ENCODE data around the gene TNS1. TPM values are rescaled to one million over a fixed set of nuclear protein-coding genes. Genes with fewer than 3 reads are reported as not detected.

Gene TNS1
- total RNA-seq, 1 experiment from 2014 or later: 3.4 TPM

DNA sequence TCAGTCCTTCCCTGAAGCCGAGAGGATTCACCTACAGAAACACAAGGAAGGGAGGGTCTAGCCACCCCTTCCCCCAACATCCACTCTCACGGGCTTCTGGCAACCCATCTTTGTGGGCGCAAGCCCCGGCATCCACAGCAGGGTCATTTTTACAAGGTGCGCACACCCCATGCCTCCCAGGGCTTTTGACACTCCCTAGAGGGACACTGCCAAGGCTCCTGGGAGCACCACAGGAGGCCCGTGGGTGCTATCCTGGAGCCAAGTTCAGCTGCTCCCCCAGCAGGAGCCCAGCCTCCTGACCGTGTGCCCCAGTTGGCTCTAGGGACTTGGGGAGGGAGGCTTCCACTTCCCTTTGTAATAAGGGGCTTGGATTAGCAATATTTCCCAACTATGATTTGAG, 251.6 kb downstream of the TNS1 start:
- Histone ChIP-seq H3K9ac (ENCODE audit: extremely low read depth, insufficient read length, low read length) (no peak overlapping the region), H3K9me3 (ENCODE audit: control insufficient read depth, low read depth, low read length) (no peaks in the 10 kb centered on the region), H3K27me3 (ENCODE audit: insufficient read depth, low read length) (no peaks in the 10 kb centered on the region), H4K20me1 (ENCODE audit: control insufficient read depth, insufficient read depth, insufficient read length) (no peaks in the 10 kb centered on the region), H3T11ph (ENCODE audit: low read length) (no peak overlapping the region), H3K56ac (ENCODE audit: insufficient read length, low read depth, low read length) (no peak overlapping the region), H3K23me2 (ENCODE audit: insufficient read length, low read depth, low read length, poor library complexity, severe bottlenecking) (no peaks in the 10 kb centered on the region), H3K79me1 (ENCODE audit: insufficient read depth, low read depth, low read length, poor library complexity, severe bottlenecking) (no peaks in the 10 kb centered on the region), H3K18ac (ENCODE audit: insufficient read length, low read depth, low read length) (no peak overlapping the region), H3K4me1 (ENCODE audit: insufficient read depth, low read length) (no peaks in the 10 kb centered on the region), H3K14ac (ENCODE audit: insufficient read depth, low read length) (no peak overlapping the region), H2BK20ac (ENCODE audit: low read depth, low read length, poor library complexity, severe bottlenecking) (no peak overlapping the region), H2BK15ac (ENCODE audit: low read depth, low read length) (no peak overlapping the region), H3K4me2 (ENCODE audit: insufficient read depth, insufficient read length, low read length) (no peak overlapping the region), H2AFZ (ENCODE audit: low read length) (no peak overlapping the region), H3K27ac (ENCODE audit: insufficient read length, low read depth, low read length) (no peak overlapping the region), H3K79me2 (ENCODE audit: insufficient read depth, low read length) (no peaks in the 10 kb centered on the region), H2BK120ac (ENCODE audit: low read depth, low read length, poor library complexity, severe bottlenecking) (no peak overlapping the region), H3K4ac (ENCODE audit: low read depth, low read length) (no peak overlapping the region), H2AK5ac (ENCODE audit: insufficient read length, low read length) (no peak overlapping the region), H4K91ac (ENCODE audit: insufficient read length, low read depth, low read length) (no peak overlapping the region), H2BK5ac (ENCODE audit: insufficient read length, low read length) (no peak overlapping the region), H3K23ac (ENCODE audit: insufficient read length, low read depth, low read length) (no peak overlapping the region), H4K5ac (ENCODE audit: insufficient read length, low read depth, low read length) (no peak overlapping the region), H4K8ac (replicated peaks; ENCODE audit: insufficient read length, low read depth, low read length) (no peak overlapping the region), H2BK12ac (ENCODE audit: insufficient read length, low read depth, low read length) (no peak overlapping the region)
- no CpG with 5 or more reads among the region's 7 CpGs for WGBS (ENCODE audit: extremely low coverage, insufficient read length, low lambda C conversion rate)
- TF ChIP-seq, protein P1, sequence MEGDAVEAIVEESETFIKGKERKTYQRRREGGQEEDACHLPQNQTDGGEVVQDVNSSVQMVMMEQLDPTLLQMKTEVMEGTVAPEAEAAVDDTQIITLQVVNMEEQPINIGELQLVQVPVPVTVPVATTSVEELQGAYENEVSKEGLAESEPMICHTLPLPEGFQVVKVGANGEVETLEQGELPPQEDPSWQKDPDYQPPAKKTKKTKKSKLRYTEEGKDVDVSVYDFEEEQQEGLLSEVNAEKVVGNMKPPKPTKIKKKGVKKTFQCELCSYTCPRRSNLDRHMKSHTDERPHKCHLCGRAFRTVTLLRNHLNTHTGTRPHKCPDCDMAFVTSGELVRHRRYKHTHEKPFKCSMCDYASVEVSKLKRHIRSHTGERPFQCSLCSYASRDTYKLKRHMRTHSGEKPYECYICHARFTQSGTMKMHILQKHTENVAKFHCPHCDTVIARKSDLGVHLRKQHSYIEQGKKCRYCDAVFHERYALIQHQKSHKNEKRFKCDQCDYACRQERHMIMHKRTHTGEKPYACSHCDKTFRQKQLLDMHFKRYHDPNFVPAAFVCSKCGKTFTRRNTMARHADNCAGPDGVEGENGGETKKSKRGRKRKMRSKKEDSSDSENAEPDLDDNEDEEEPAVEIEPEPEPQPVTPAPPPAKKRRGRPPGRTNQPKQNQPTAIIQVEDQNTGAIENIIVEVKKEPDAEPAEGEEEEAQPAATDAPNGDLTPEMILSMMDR (conservative IDR thresholded peaks at IDR 0.05): no peak
- no peak overlapping the region for H3K27ac Mint-ChIP-seq
- H3K36me3 Mint-ChIP-seq (ENCODE audit: insufficient read depth in 1 of 3, low read depth in 3 of 3): no peaks in the 10 kb centered on the region
- DNase-seq: no peak
- H3K27me3 Mint-ChIP-seq (ENCODE audit: low read depth): peaks cover 28% of the 10 kb centered on the region
- H3K4me3 Mint-ChIP-seq: no peak overlapping the region
- H3K4me1 Mint-ChIP-seq: peaks cover 5 to 18% of the 10 kb centered on the region in 2 experiments
- H3K9me3 Mint-ChIP-seq: peaks cover 2 to 3% of the 10 kb centered on the region in 2 experiments; a peak in 2 of 5 replicates

Small RNA genes within 50 kb of the gene (microRNA-seq; reads per million reads assigned to microRNA genes)
- gene MIR6809 (ENCODE audit: borderline microRNAs expressed): not detected

Other genes starting within 250 kb of the TNS1 start
- 0.44 and 0.66 TPM in 2 replicates for gene RUFY4, start 66.3 kb upstream of the TNS1 start, total RNA-seq (2021)
- gene CXCR2, start 123.0 kb upstream of the TNS1 start, total RNA-seq (2021): 0.59 and 0.83 TPM in 2 replicates
- not detected in 2 replicates for gene CXCR1, start 164.0 kb upstream of the TNS1 start, total RNA-seq (2021)
- gene ARPC2, start 214.2 kb upstream of the TNS1 start, total RNA-seq (2021): 197 and 204 TPM in 2 replicates